SK-N-SH treated with all-trans-retinoic acid at 6 μM for 48 hours (cell line): ENCODE measurements around the gene RAPGEF4.
"Not testable (repeated sequence)": the region's sequence is repeated elsewhere in the genome, so short reads cannot be mapped to it uniquely, and the experiment has no call there.

ENCODE experiments used
- ATAC-seq: fragments of 200-7000 bp; cut with Tn5 transposase; 3 replicates; pipeline ENCODE4 v1.9.1; 2020; ENCODE audit warnings: mild to moderate bottlenecking, moderate library complexity
- ARNTL ChIP-seq: fragments of 450-650 bp; formaldehyde crosslinking; IDR thresholded peaks from 2 replicates; pipeline ENCODE4 v1.5.0; 2020; ENCODE audit warnings: low read depth, mild to moderate bottlenecking, moderate library complexity, borderline replicate concordance
- CREB5 ChIP-seq: fragments of 250-450 bp; sonication (Bioruptor Pico); IDR thresholded peaks from 2 replicates; pipeline ENCODE4 v1.5.1; 2020; ENCODE audit warnings: low read depth, mild to moderate bottlenecking, moderate library complexity
- CSDC2 ChIP-seq: fragments of 250-450 bp; sonication (Bioruptor Pico); IDR thresholded peaks from 2 replicates; pipeline ENCODE4 v1.5.0; 2020; ENCODE audit warnings: mild to moderate bottlenecking, moderate library complexity
- ESRRG ChIP-seq: fragments of 250-450 bp; sonication (Bioruptor Pico); IDR thresholded peaks from 2 replicates; pipeline ENCODE4 v1.6.1; 2021; ENCODE audit warnings: mild to moderate bottlenecking
- ISL1 ChIP-seq: fragments of 250-450 bp; sonication (Bioruptor Pico); IDR thresholded peaks from 2 replicates; pipeline ENCODE4 v2.1.2; 2022; ENCODE audit warnings: mild to moderate bottlenecking, moderate library complexity
- OSR1 ChIP-seq: fragments of 250-450 bp; sonication (Bioruptor Pico); IDR thresholded peaks from 2 replicates; pipeline ENCODE4 v1.8.0; 2022; ENCODE audit warnings: moderate library complexity, mild to moderate bottlenecking, inconsistent platforms
- PPARA ChIP-seq: fragments of 250-450 bp; sonication (Bioruptor Pico); IDR thresholded peaks from 2 replicates; pipeline ENCODE4 v1.5.0; 2020; ENCODE audit warnings: mild to moderate bottlenecking, borderline replicate concordance
- RARB ChIP-seq: fragments of 250-450 bp; sonication (Bioruptor Pico); IDR thresholded peaks from 2 replicates; pipeline ENCODE4 v1.8.0; 2021; ENCODE audit warnings: mild to moderate bottlenecking, moderate library complexity
- SNAI2 ChIP-seq: fragments of 250-450 bp; sonication (Bioruptor Pico); IDR thresholded peaks from 2 replicates; pipeline ENCODE4 v1.5.0; 2020; ENCODE audit warnings: mild to moderate bottlenecking, moderate library complexity
- TCF4 ChIP-seq: fragments of 250-450 bp; sonication (Bioruptor Pico); IDR thresholded peaks from 2 replicates; pipeline ENCODE4 v1.8.0; 2021; ENCODE audit warnings: mild to moderate bottlenecking, moderate library complexity, borderline replicate concordance
- ZC3H10 ChIP-seq: fragments of 250-450 bp; sonication (Bioruptor Pico); IDR thresholded peaks from 2 replicates; pipeline ENCODE4 v1.5.1; 2021; ENCODE audit warnings: mild to moderate bottlenecking, moderate library complexity
- ZFP3 ChIP-seq: fragments of 250-450 bp; sonication (Bioruptor Pico); IDR thresholded peaks from 2 replicates; pipeline ENCODE4 v1.5.0; 2020; ENCODE audit warnings: mild to moderate bottlenecking, moderate library complexity
- ZFP30 ChIP-seq: fragments of 450-650 bp; formaldehyde crosslinking; IDR thresholded peaks from 2 replicates; pipeline ENCODE4 v1.5.0; 2022; ENCODE audit warnings: mild to moderate bottlenecking, moderate library complexity
- ZNF565 ChIP-seq: fragments of 450-650 bp; formaldehyde crosslinking; conservative IDR thresholded peaks from 2 replicates; pipeline ENCODE4 v1.5.0; 2020; ENCODE audit warnings: low read depth, mild to moderate bottlenecking, moderate library complexity
- ZNF70 ChIP-seq: fragments of 450-650 bp; formaldehyde crosslinking; IDR thresholded peaks from 2 replicates; pipeline ENCODE4 v1.5.0; 2020; ENCODE audit warnings: mild to moderate bottlenecking, moderate library complexity
- ZNF8 ChIP-seq: fragments of 450-650 bp; formaldehyde crosslinking; IDR thresholded peaks from 2 replicates; pipeline ENCODE4 v1.5.0; 2020; ENCODE audit warnings: mild to moderate bottlenecking, moderate library complexity
- TF ChIP-seq, protein P1 (sequence below): fragments of 250-450 bp; sonication (Bioruptor Pico); IDR thresholded peaks from 2 replicates; pipeline ENCODE4 v1.8.0; 2020; ENCODE audit warnings: mild to moderate bottlenecking, moderate library complexity, borderline replicate concordance
- TF ChIP-seq, protein P2 (sequence below): fragments of 250-450 bp; sonication (Bioruptor Pico); IDR thresholded peaks from 2 replicates; pipeline ENCODE4 v1.8.0; 2021; ENCODE audit warnings: low read depth, mild to moderate bottlenecking, moderate library complexity, borderline replicate concordance
- TF ChIP-seq, protein P3 (sequence below): fragments of 250-450 bp; sonication (Bioruptor Pico); IDR thresholded peaks from 2 replicates; pipeline ENCODE4 v1.5.0; 2020; ENCODE audit warnings: mild to moderate bottlenecking, moderate library complexity
- TF ChIP-seq, protein P4 (sequence below): fragments of 250-450 bp; sonication (Bioruptor Pico); IDR thresholded peaks from 2 replicates; pipeline ENCODE4 v1.5.1; 2021; ENCODE audit warnings: mild to moderate bottlenecking, moderate library complexity

The RAPGEF4 gene

GRCh38 chr2:173037245-173038120, 301.8 kb downstream of the RAPGEF4 start:
- no peak for TF ChIP-seq ARNTL (CRISPR knock-in tag)
- ATAC-seq = no peak

DNA sequence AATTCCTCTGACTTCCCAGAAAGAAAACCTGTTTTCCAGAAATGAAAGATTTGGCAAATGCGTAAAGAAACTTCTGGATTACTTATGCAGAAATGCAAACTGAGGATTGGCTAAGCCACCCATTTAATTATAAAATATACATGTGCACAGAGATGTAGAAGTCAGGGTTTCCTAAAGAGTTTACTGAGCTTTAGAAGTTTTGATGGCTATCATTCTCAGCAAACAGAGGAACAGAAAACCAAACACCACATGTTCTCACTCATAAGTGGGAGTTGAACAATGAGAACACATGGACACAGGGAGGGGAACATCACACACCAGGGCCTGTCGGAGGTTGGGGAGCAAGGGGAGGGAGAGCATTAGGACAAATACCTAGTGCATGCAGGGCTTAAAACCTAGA, 302.6 kb downstream of the RAPGEF4 start:
- not testable (repeated sequence) for ATAC-seq

- ATAC-seq = no peak
Observed at GRCh38 chr2:173040729-173041128, 305.1 kb downstream of the RAPGEF4 start.

DNA sequence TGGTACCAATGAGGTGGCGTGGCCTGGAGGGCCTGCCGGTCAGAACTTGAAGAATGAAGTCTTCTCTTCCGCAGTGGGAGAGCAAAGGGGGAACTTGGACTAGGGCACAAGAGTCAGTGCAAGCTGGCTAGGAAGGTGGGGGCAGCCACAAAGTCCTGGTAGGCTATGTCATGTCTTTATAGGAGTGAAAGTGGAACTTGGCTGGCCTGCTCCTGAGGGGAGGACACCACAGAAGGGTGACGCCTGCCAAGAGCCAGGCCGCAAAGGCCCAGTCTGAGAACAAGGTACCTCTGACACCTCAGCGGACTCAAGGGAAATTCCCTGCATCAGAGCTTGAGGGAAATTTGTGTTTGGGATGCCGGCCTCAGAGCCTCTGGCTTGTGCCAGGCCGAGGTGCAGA, 307.8 kb downstream of the RAPGEF4 start:
- ATAC-seq = no peak
- TF ChIP-seq SNAI2 (CRISPR knock-in tag) (no peak), TCF4 (CRISPR knock-in tag) (no peak), ISL1 (CRISPR knock-in tag) (no peak), ZC3H10 (CRISPR knock-in tag) (no peak), ZNF8 (CRISPR knock-in tag) (no peak), ARNTL (CRISPR knock-in tag) (no peak), CREB5 (CRISPR knock-in tag) (no peak), RARB (CRISPR knock-in tag) (no peak), ZFP30 (CRISPR knock-in tag) (no peak), OSR1 (CRISPR knock-in tag) (no peak), ZFP3 (CRISPR knock-in tag) (no peak), PPARA (CRISPR knock-in tag) (no peak), ESRRG (CRISPR knock-in tag) (no peak), ZNF70 (CRISPR knock-in tag) (no peak)
- TF ChIP-seq, protein P1, sequence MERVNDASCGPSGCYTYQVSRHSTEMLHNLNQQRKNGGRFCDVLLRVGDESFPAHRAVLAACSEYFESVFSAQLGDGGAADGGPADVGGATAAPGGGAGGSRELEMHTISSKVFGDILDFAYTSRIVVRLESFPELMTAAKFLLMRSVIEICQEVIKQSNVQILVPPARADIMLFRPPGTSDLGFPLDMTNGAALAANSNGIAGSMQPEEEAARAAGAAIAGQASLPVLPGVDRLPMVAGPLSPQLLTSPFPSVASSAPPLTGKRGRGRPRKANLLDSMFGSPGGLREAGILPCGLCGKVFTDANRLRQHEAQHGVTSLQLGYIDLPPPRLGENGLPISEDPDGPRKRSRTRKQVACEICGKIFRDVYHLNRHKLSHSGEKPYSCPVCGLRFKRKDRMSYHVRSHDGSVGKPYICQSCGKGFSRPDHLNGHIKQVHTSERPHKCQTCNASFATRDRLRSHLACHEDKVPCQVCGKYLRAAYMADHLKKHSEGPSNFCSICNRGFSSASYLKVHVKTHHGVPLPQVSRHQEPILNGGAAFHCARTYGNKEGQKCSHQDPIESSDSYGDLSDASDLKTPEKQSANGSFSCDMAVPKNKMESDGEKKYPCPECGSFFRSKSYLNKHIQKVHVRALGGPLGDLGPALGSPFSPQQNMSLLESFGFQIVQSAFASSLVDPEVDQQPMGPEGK (CRISPR knock-in tag) = no peak
- TF ChIP-seq, protein P2, sequence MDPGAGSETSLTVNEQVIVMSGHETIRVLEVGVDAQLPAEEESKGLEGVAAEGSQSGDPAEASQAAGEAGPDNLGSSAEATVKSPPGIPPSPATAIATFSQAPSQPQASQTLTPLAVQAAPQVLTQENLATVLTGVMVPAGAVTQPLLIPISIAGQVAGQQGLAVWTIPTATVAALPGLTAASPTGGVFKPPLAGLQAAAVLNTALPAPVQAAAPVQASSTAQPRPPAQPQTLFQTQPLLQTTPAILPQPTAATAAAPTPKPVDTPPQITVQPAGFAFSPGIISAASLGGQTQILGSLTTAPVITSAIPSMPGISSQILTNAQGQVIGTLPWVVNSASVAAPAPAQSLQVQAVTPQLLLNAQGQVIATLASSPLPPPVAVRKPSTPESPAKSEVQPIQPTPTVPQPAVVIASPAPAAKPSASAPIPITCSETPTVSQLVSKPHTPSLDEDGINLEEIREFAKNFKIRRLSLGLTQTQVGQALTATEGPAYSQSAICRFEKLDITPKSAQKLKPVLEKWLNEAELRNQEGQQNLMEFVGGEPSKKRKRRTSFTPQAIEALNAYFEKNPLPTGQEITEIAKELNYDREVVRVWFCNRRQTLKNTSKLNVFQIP = no peak

More at GRCh38 chr2:173040729-173041128, 305.1 kb downstream of the RAPGEF4 start:
- no peak for TF ChIP-seq TCF4 (CRISPR knock-in tag)
- no peak for TF ChIP-seq ZNF8 (CRISPR knock-in tag)
- TF ChIP-seq PPARA (CRISPR knock-in tag) = no peak
- TF ChIP-seq CREB5 (CRISPR knock-in tag) = no peak
- no peak for TF ChIP-seq CSDC2 (CRISPR knock-in tag)
- TF ChIP-seq, protein P3, sequence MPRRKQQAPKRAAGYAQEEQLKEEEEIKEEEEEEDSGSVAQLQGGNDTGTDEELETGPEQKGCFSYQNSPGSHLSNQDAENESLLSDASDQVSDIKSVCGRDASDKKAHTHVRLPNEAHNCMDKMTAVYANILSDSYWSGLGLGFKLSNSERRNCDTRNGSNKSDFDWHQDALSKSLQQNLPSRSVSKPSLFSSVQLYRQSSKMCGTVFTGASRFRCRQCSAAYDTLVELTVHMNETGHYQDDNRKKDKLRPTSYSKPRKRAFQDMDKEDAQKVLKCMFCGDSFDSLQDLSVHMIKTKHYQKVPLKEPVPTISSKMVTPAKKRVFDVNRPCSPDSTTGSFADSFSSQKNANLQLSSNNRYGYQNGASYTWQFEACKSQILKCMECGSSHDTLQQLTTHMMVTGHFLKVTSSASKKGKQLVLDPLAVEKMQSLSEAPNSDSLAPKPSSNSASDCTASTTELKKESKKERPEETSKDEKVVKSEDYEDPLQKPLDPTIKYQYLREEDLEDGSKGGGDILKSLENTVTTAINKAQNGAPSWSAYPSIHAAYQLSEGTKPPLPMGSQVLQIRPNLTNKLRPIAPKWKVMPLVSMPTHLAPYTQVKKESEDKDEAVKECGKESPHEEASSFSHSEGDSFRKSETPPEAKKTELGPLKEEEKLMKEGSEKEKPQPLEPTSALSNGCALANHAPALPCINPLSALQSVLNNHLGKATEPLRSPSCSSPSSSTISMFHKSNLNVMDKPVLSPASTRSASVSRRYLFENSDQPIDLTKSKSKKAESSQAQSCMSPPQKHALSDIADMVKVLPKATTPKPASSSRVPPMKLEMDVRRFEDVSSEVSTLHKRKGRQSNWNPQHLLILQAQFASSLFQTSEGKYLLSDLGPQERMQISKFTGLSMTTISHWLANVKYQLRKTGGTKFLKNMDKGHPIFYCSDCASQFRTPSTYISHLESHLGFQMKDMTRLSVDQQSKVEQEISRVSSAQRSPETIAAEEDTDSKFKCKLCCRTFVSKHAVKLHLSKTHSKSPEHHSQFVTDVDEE (CRISPR knock-in tag) = no peak
- no peak for TF ChIP-seq OSR1 (CRISPR knock-in tag)
- TF ChIP-seq ZNF565 (CRISPR knock-in tag) = no peak
- no peak for TF ChIP-seq ZC3H10 (CRISPR knock-in tag)
- TF ChIP-seq, protein P4, sequence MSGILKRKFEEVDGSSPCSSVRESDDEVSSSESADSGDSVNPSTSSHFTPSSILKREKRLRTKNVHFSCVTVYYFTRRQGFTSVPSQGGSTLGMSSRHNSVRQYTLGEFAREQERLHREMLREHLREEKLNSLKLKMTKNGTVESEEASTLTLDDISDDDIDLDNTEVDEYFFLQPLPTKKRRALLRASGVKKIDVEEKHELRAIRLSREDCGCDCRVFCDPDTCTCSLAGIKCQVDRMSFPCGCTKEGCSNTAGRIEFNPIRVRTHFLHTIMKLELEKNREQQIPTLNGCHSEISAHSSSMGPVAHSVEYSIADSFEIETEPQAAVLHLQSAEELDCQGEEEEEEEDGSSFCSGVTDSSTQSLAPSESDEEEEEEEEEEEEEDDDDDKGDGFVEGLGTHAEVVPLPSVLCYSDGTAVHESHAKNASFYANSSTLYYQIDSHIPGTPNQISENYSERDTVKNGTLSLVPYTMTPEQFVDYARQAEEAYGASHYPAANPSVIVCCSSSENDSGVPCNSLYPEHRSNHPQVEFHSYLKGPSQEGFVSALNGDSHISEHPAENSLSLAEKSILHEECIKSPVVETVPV (CRISPR knock-in tag) = no peak
